GM23338 (cell line): ENCODE measurements around the gene KCNJ13. TPM values are rescaled to one million over a fixed set of nuclear protein-coding genes. Genes with fewer than 3 reads are reported as not detected.

Source experiments
- ATAC-seq: fragments of 200-7000 bp; cut with Tn5 transposase; 3 replicates; pipeline ENCODE4 v1.9.1; 2020
- DNase-seq: peaks from one replicate; pipeline ENCODE4 v3.0.0-alpha.2; 2015; ENCODE audit warnings: low spot score
- H2AFZ ChIP-seq: fragments of 200-600 bp; sonication (generic); 2 replicates; pipeline ENCODE4 v1.8.0; 2016; ENCODE audit warnings: antibody characterized with exemption, mild to moderate bottlenecking, moderate library complexity
- H3F3A ChIP-seq: fragments of 200-600 bp; sonication (generic); replicated peaks from 2 replicates; pipeline ENCODE4 v1.8.0; 2017; ENCODE audit warnings: antibody characterized with exemption, mixed run types, low read depth
- H3K27ac ChIP-seq: fragments of 200-600 bp; sonication (generic); 2 replicates; pipeline ENCODE4 v1.6.1; 2016; ENCODE audit warnings: low read depth
- H3K27me3 ChIP-seq: fragments of 200-600 bp; sonication (generic); 2 replicates; pipeline ENCODE4 v1.8.0; 2016; ENCODE audit warnings: mild to moderate bottlenecking, mixed run types, moderate library complexity; ENCODE audit not compliant: insufficient read depth
- H3K36me3 ChIP-seq: fragments of 200-600 bp; sonication (generic); 2 replicates; pipeline ENCODE4 v1.8.0; 2016; ENCODE audit warnings: mild to moderate bottlenecking; ENCODE audit not compliant: insufficient read depth
- H3K4me1 ChIP-seq: fragments of 200-600 bp; sonication (generic); 2 replicates; pipeline ENCODE4 v1.8.0; 2016; ENCODE audit warnings: mild to moderate bottlenecking, moderate library complexity; ENCODE audit not compliant: insufficient read depth
- H3K4me2 ChIP-seq: fragments of 200-600 bp; sonication (generic); 2 replicates; pipeline ENCODE4 v1.7.1; 2017; ENCODE audit warnings: mixed run types
- H3K4me3 ChIP-seq: fragments of 200-600 bp; sonication (generic); 2 replicates; pipeline ENCODE4 v1.6.1; 2016; ENCODE audit warnings: mixed run types
- H3K79me2 ChIP-seq: fragments of 200-600 bp; sonication (generic); replicated peaks from 2 replicates; pipeline ENCODE4 v1.8.0; 2017; ENCODE audit warnings: mild to moderate bottlenecking; ENCODE audit not compliant: insufficient read depth
- H3K9me2 ChIP-seq: fragments of 200-600 bp; sonication (generic); 2 replicates; pipeline ENCODE4 v1.8.0; 2017; ENCODE audit not compliant: insufficient read depth
- H4K20me1 ChIP-seq: fragments of 200-600 bp; sonication (generic); replicated peaks from 2 replicates; pipeline ENCODE4 v1.8.0; 2017; ENCODE audit warnings: mild to moderate bottlenecking; ENCODE audit not compliant: insufficient read depth
- H3K27ac Mint-ChIP-seq: 2 replicates; pipeline ENCODE4 v1.8.0; 2020; ENCODE audit warnings: inconsistent platforms, mild to moderate bottlenecking, moderate library complexity, mixed read lengths
- H3K27me3 Mint-ChIP-seq: 3 replicates; pipeline ENCODE4 v1.8.0; 2022; ENCODE audit warnings: low read depth, mild to moderate bottlenecking, moderate library complexity, mixed read lengths, inconsistent platforms; ENCODE audit not compliant: insufficient read depth, poor library complexity
- H3K36me3 Mint-ChIP-seq: 3 replicates; pipeline ENCODE4 v1.8.0; 2021; ENCODE audit warnings: low read depth, mild to moderate bottlenecking, inconsistent platforms, moderate library complexity, mixed read lengths
- H3K4me1 Mint-ChIP-seq: 3 replicates; pipeline ENCODE4 v1.8.0; 2020; ENCODE audit warnings: mild to moderate bottlenecking, inconsistent platforms, mixed read lengths
- H3K4me3 Mint-ChIP-seq: 3 replicates; pipeline ENCODE4 v1.8.0; 2021; ENCODE audit warnings: moderate library complexity, mild to moderate bottlenecking, inconsistent platforms, mixed read lengths
- H3K9me3 Mint-ChIP-seq: 3 replicates; pipeline ENCODE4 v1.8.0; 2020; ENCODE audit warnings: moderate library complexity, mild to moderate bottlenecking, inconsistent platforms, mixed read lengths
- CREB1 ChIP-seq: fragments of 250-450 bp; sonication (Bioruptor Pico); IDR thresholded peaks from 2 replicates; pipeline ENCODE4 v1.5.0; 2020; ENCODE audit warnings: low read depth, mild to moderate bottlenecking, moderate library complexity
- CTCF ChIP-seq, 2 experiments: fragments of 200-600 bp in 1 of 2; sonication (generic) in 1 of 2; conservative IDR thresholded peaks; 2 replicates each; pipeline versions ENCODE4 v1.5.1 to v1.6.1; 2016 to 2017; ENCODE audit warnings: antibody characterized with exemption in 2 of 2, low read depth in 2 of 2, mild to moderate bottlenecking in 2 of 2, moderate library complexity in 1 of 2
- ETS1 ChIP-seq: IDR thresholded peaks from 2 replicates; pipeline ENCODE4 v1.6.1; 2016; ENCODE audit warnings: antibody characterized with exemption
- EZH2phosphoT487 ChIP-seq: fragments of 200-600 bp; sonication (generic); IDR thresholded peaks from one replicate; pipeline ENCODE4 v1.8.1; 2018; ENCODE audit warnings: antibody characterized with exemption; ENCODE audit not compliant: unreplicated experiment
- JUNB ChIP-seq: IDR thresholded peaks from one replicate; pipeline ENCODE4 v1.6.1; 2016; ENCODE audit warnings: antibody characterized with exemption; ENCODE audit not compliant: unreplicated experiment
- NANOG ChIP-seq: IDR thresholded peaks from 2 replicates; pipeline ENCODE4 v1.6.1; 2016; ENCODE audit warnings: antibody characterized with exemption, borderline replicate concordance
- REST ChIP-seq: IDR thresholded peaks from one replicate; pipeline ENCODE4 v1.6.1; 2018; ENCODE audit warnings: antibody characterized with exemption; ENCODE audit not compliant: unreplicated experiment
- ZNF331 ChIP-seq: fragments of 250-450 bp; sonication (Bioruptor Pico); IDR thresholded peaks from 2 replicates; pipeline ENCODE4 v1.5.0; 2020; ENCODE audit warnings: low read depth, mild to moderate bottlenecking, moderate library complexity
- ZNF462 ChIP-seq: fragments of 250-450 bp; sonication (Bioruptor Pico); IDR thresholded peaks from 2 replicates; pipeline ENCODE4 v1.5.0; 2020; ENCODE audit warnings: mild to moderate bottlenecking, moderate library complexity
- polyA plus RNA-seq: library from polyadenylated mRNA; unstranded; fragments of >200 nt; fragmentation: Nextera tagmentation; extraction: Ambion mirVana; gene quantifications from 2 replicates; pipeline ENCODE4 v1.2.1, GENCODE V29; 2016
- total RNA-seq: library from RNA; depleted of rRNA; stranded (reverse); fragments of >200 nt; shearing (Covaris generic); gene quantifications from 2 replicates; pipeline ENCODE4 v1.2.3, GENCODE V29; 2014

Gene KCNJ13
- total and polyA plus RNA-seq, 2 experiments from 2014 or later = 0.37 TPM; not detected in 1

- Histone ChIP-seq H3K36me3 (peaks cover 7% of the 10 kb centered on the region; the same call in 1 of the 2 replicates), H3K79me2 (no peaks in the 10 kb centered on the region), H3K9me2 (no peaks in the 10 kb centered on the region), H3F3A (no peaks in the 10 kb centered on the region), H3K4me1 (0 out of 2 replicates have a peak, but pooled peaks cover 3% of the 10 kb centered on the region), H2AFZ (no peak overlapping the region), H4K20me1 (no peaks in the 10 kb centered on the region), H3K27ac (no peak overlapping the region), H3K4me3 (no peak overlapping the region), H3K27me3 (no peaks in the 10 kb centered on the region), H3K4me2 (no peak overlapping the region)
- H3K36me3 Mint-ChIP-seq = peaks cover 8% of the 10 kb centered on the region; the same call in 2 of the 3 replicates
- ATAC-seq = no peak
- TF ChIP-seq ETS1 = no peak
- peaks cover 1% of the 10 kb centered on the region for H3K27me3 Mint-ChIP-seq
- H3K4me3 Mint-ChIP-seq = no peak overlapping the region
- no peak overlapping the region for H3K27ac Mint-ChIP-seq
- peaks cover 10% of the 10 kb centered on the region; the same call in 2 of the 3 replicates for H3K4me1 Mint-ChIP-seq
- no peaks in the 10 kb centered on the region for H3K9me3 Mint-ChIP-seq
- no peak for DNase-seq
These were observed 3.8 kb downstream of the KCNJ13 start for GRCh38 chr2:232772531-232772930.

GRCh38 chr2:232771870-232772269 lies 4.5 kb downstream of the KCNJ13 start:
- H3K27ac ChIP-seq = no peak overlapping the region
- no peaks in the 10 kb centered on the region for H3K9me2 ChIP-seq
- DNase-seq = no peak
- Mint-ChIP-seq H3K27ac (peak overlapping the region; percentile 19; the same call in 1 of the 2 replicates), H3K4me1 (peaks cover 10% of the 10 kb centered on the region; the same call in 2 of the 3 replicates), H3K27me3 (peaks cover 1% of the 10 kb centered on the region), H3K4me3 (no peak overlapping the region), H3K9me3 (no peaks in the 10 kb centered on the region), H3K36me3 (peaks cover 8% of the 10 kb centered on the region; the same call in 2 of the 3 replicates)
- H3K79me2 ChIP-seq = no peaks in the 10 kb centered on the region
- no peaks in the 10 kb centered on the region for H3K27me3 ChIP-seq
- H3K4me3 ChIP-seq = no peak overlapping the region
- H4K20me1 ChIP-seq = no peaks in the 10 kb centered on the region
- H2AFZ ChIP-seq = no peak overlapping the region
- 0 out of 2 replicates have a peak, but pooled peaks cover 3% of the 10 kb centered on the region for H3K4me1 ChIP-seq
- no peak for ATAC-seq
- peaks cover 7% of the 10 kb centered on the region; the same call in 1 of the 2 replicates for H3K36me3 ChIP-seq
- H3K4me2 ChIP-seq = no peak overlapping the region
- no peaks in the 10 kb centered on the region for H3F3A ChIP-seq
- no peak for TF ChIP-seq ZNF462
- TF ChIP-seq CTCF (conservative IDR thresholded peaks at IDR 0.05; ENCODE audit: low read depth in 2 of 2) = no peak
- no peak for TF ChIP-seq NANOG
- no peak for TF ChIP-seq REST
- TF ChIP-seq CREB1 (CRISPR knock-in tag) = no peak
- TF ChIP-seq JUNB = no peak
- TF ChIP-seq EZH2phosphoT487 = no peak
- no peak for TF ChIP-seq ZNF331 (CRISPR knock-in tag)
